OCI-LY1 (cell line): ENCODE measurements around the gene LST1.

Source experiments
- H2AFZ ChIP-seq: fragments of 200-600 bp; sonication (generic), shearing (Covaris generic); 2 replicates; pipeline ENCODE4 v1.6.0; 2014; ENCODE audit warnings: antibody characterized with exemption, mild to moderate bottlenecking, low read length
- H3F3A ChIP-seq: fragments of 200-600 bp; sonication (generic), shearing (Covaris generic); 2 replicates; pipeline ENCODE4 v1.6.0; 2014; ENCODE audit warnings: mild to moderate bottlenecking, antibody characterized with exemption, low read length, moderate library complexity; ENCODE audit not compliant: insufficient read depth
- H3K27ac ChIP-seq: fragments of 200-600 bp; sonication (generic); 2 replicates; pipeline ENCODE4 v1.5.1; 2014; ENCODE audit warnings: low read length, mixed run types, mild to moderate bottlenecking, low read depth; ENCODE audit not compliant: poor library complexity, severe bottlenecking
- H3K27me3 ChIP-seq: fragments of 200-600 bp; sonication (generic); 2 replicates; pipeline ENCODE4 v1.6.0; 2014; ENCODE audit warnings: antibody characterized with exemption, mild to moderate bottlenecking, low read length, moderate library complexity; ENCODE audit not compliant: insufficient read depth
- H3K36me3 ChIP-seq: fragments of 200-600 bp; sonication (generic); 2 replicates; pipeline ENCODE4 v1.6.1; 2014; ENCODE audit warnings: mild to moderate bottlenecking, antibody characterized with exemption, low read length, moderate library complexity, mixed read lengths; ENCODE audit not compliant: insufficient read depth
- H3K4me1 ChIP-seq: fragments of 200-600 bp; sonication (generic); 2 replicates; pipeline ENCODE4 v1.5.1; 2014; ENCODE audit warnings: mild to moderate bottlenecking, low read length, moderate library complexity; ENCODE audit not compliant: insufficient read depth, severe bottlenecking
- H3K4me2 ChIP-seq: fragments of 200-600 bp; sonication (generic), shearing (Covaris generic); 2 replicates; pipeline ENCODE4 v1.6.1; 2014; ENCODE audit warnings: low read length
- H3K4me3 ChIP-seq: fragments of 200-600 bp; sonication (generic); 2 replicates; pipeline ENCODE4 v1.5.1; 2014; ENCODE audit warnings: low read length, low read depth, mild to moderate bottlenecking, mixed read lengths; ENCODE audit not compliant: poor library complexity, severe bottlenecking
- H3K79me2 ChIP-seq: fragments of 200-600 bp; shearing (Covaris generic); 2 replicates; pipeline ENCODE4 v1.6.1; 2016; ENCODE audit warnings: mixed run types, low read length, mixed read lengths; ENCODE audit not compliant: insufficient read depth
- H3K9ac ChIP-seq: fragments of 200-600 bp; sonication (generic), shearing (Covaris generic); 2 replicates; pipeline ENCODE4 v1.6.1; 2014; ENCODE audit warnings: mild to moderate bottlenecking, low read length, mixed read lengths
- H3K9me2 ChIP-seq: fragments of 200-600 bp; sonication (generic), shearing (Covaris generic); 2 replicates; pipeline ENCODE4 v1.6.1; 2014; ENCODE audit warnings: low read depth, mild to moderate bottlenecking, low read length, mixed read lengths
- H3K9me3 ChIP-seq: fragments of 200-600 bp; shearing (Covaris generic); 2 replicates; pipeline ENCODE4 v1.6.1; 2014; ENCODE audit warnings: low read length, mixed read lengths
- H4K20me1 ChIP-seq: fragments of 200-600 bp; sonication (generic), shearing (Covaris generic); 2 replicates; pipeline ENCODE4 v1.6.0; 2016; ENCODE audit warnings: mild to moderate bottlenecking, low read length; ENCODE audit not compliant: insufficient read depth
- EZH2 ChIP-seq: fragments of 200-600 bp; sonication (generic), shearing (Covaris generic); IDR thresholded peaks from 2 replicates; pipeline ENCODE4 v1.8.0; 2017; ENCODE audit warnings: borderline replicate concordance, mixed run types, mild to moderate bottlenecking, antibody characterized with exemption, low read length, moderate library complexity, mixed read lengths
- TF ChIP-seq, protein P1 (sequence below): fragments of 200-600 bp; sonication (generic), shearing (Covaris generic); IDR thresholded peaks from 2 replicates; pipeline ENCODE4 v1.5.1; 2017; ENCODE audit warnings: mild to moderate bottlenecking, antibody characterized with exemption, low read length, moderate library complexity, mixed read lengths

The LST1 gene

DNA sequence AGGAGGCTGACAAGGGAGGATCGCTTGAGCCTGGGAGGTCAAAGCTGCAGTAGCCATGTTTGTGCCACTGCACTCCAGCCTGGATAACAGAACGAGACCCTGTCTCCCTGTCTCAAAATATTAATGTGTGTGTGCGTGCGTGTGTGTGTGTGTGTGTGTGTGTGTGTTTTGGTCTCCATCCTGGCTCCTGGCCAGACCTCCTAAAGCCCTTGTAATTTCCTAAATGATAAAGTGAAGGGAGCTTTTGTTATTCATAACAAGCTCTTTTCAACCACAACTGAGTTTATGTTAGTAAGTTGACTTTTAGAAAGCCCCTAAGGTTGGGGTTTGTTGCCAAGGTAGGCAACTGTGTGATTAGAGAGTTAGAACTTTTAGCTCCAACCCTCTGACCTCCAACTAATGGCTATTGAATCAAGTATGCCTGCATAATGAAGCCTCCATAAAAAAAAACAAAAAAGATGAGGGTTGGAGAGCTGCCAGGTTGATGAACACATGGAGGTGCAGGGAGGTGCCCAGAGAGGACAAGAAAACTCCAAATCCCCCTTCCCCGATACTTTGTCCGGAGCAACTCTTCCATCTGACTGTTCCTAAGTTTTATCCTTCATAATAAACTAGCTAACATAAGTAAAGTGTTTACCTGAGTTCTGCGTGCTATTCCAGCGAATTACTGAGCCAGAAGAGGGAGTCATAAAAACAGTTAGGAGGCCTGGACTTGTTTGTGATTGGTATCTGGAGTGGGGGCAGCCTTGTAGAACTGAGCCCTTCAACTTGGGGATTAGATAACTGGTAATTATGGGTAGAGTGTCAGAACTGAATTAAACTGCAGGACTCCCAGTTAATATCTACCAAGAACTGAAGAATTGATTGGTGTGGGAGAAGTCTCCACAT is 23.7 kb downstream of the LST1 start:
- Histone ChIP-seq H4K20me1 (no peaks in the 10 kb centered on the region), H3K9ac (no peak overlapping the region), H2AFZ (no peak overlapping the region), H3K9me2 (no peaks in the 10 kb centered on the region), H3K4me2 (no peak overlapping the region), H3K4me3 (no peak overlapping the region), H3K27ac (no peak overlapping the region), H3K79me2 (no peaks in the 10 kb centered on the region), H3K36me3 (no peaks in the 10 kb centered on the region), H3K27me3 (no peaks in the 10 kb centered on the region), H3K4me1 (peaks cover 13% of the 10 kb centered on the region), H3F3A (no peaks in the 10 kb centered on the region), H3K9me3 (no peaks in the 10 kb centered on the region)
- TF ChIP-seq EZH2, result no peak
- TF ChIP-seq, protein P1, sequence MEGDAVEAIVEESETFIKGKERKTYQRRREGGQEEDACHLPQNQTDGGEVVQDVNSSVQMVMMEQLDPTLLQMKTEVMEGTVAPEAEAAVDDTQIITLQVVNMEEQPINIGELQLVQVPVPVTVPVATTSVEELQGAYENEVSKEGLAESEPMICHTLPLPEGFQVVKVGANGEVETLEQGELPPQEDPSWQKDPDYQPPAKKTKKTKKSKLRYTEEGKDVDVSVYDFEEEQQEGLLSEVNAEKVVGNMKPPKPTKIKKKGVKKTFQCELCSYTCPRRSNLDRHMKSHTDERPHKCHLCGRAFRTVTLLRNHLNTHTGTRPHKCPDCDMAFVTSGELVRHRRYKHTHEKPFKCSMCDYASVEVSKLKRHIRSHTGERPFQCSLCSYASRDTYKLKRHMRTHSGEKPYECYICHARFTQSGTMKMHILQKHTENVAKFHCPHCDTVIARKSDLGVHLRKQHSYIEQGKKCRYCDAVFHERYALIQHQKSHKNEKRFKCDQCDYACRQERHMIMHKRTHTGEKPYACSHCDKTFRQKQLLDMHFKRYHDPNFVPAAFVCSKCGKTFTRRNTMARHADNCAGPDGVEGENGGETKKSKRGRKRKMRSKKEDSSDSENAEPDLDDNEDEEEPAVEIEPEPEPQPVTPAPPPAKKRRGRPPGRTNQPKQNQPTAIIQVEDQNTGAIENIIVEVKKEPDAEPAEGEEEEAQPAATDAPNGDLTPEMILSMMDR, result no peak

GRCh38 chr6:31610968-31611367 is 24.9 kb downstream of the LST1 start:
- H3K27me3 ChIP-seq, result no peaks in the 10 kb centered on the region
- no peaks in the 10 kb centered on the region for H3K79me2 ChIP-seq
- H2AFZ ChIP-seq, result no peak overlapping the region
- no peaks in the 10 kb centered on the region for H3K9me3 ChIP-seq
- H3K27ac ChIP-seq, result no peak overlapping the region
- H3K9me2 ChIP-seq, result no peaks in the 10 kb centered on the region
- H3K9ac ChIP-seq, result no peak overlapping the region
- no peaks in the 10 kb centered on the region for H3F3A ChIP-seq
- H3K4me1 ChIP-seq, result peaks cover 25% of the 10 kb centered on the region
- TF ChIP-seq EZH2, result no peak
- TF ChIP-seq, protein P1, result no peak
- H3K4me3 ChIP-seq, result no peak overlapping the region
- no peaks in the 10 kb centered on the region for H3K36me3 ChIP-seq
- no peak overlapping the region for H3K4me2 ChIP-seq
- H4K20me1 ChIP-seq, result no peaks in the 10 kb centered on the region

GRCh38 chr6:31614075-31614619 is 28.1 kb downstream of the LST1 start:
- Histone ChIP-seq H3K9me3 (no peaks in the 10 kb centered on the region), H2AFZ (no peak overlapping the region), H3K36me3 (no peaks in the 10 kb centered on the region), H4K20me1 (no peaks in the 10 kb centered on the region), H3K9me2 (no peaks in the 10 kb centered on the region), H3K4me2 (peak overlapping the region; percentile 23), H3K9ac (no peak overlapping the region; the same call in 1 of the 2 replicates), H3F3A (no peaks in the 10 kb centered on the region), H3K4me1 (peaks cover 32% of the 10 kb centered on the region), H3K27me3 (no peaks in the 10 kb centered on the region), H3K4me3 (no peak overlapping the region), H3K27ac (peak overlapping the region; percentile 60), H3K79me2 (no peaks in the 10 kb centered on the region)
- TF ChIP-seq, protein P1, result no peak
- no peak for TF ChIP-seq EZH2
